Esophagus squamous epithelium (tissue), 5 donors: ENCODE measurements around the gene ANKRD23. TPM values are rescaled to one million over a fixed set of nuclear protein-coding genes. Genes with fewer than 3 reads are reported as not detected.

Source experiments
- DNase-seq: peaks from one replicate; lab custom pipeline; 2025; lab: John Stamatoyannopoulos, UW
- H3K27ac ChIP-seq, 4 donors: fragments of 200-600 bp; sonication (generic); one replicate each; pipeline ENCODE4 v1.5.1; 2016 to 2019; ENCODE audit warnings: mild to moderate bottlenecking in 1 of 4
- H3K27me3 ChIP-seq, 4 donors: fragments of 200-600 bp; sonication (generic); 1 replicate in 3 of 4; 2 replicates in 1 of 4; pipeline versions ENCODE4 v1.5.1 to v1.6.0; 2017 to 2021; ENCODE audit warnings: antibody characterized with exemption in 1 of 4
- H3K36me3 ChIP-seq, 3 donors: fragments of 200-600 bp; sonication (generic); one replicate each; pipeline ENCODE4 v1.5.1; 2016 to 2019
- H3K4me1 ChIP-seq, 3 donors: fragments of 200-600 bp; sonication (generic); one replicate each; pipeline ENCODE4 v1.5.1; 2017 to 2019
- H3K4me3 ChIP-seq, 4 donors: fragments of 200-600 bp; sonication (generic); 1 replicate in 3 of 4; 2 replicates in 1 of 4; pipeline ENCODE4 v1.5.1; 2016 to 2019; ENCODE audit warnings: mild to moderate bottlenecking in 2 of 4, moderate library complexity in 1 of 4
- H3K9me3 ChIP-seq, 3 donors: fragments of 200-600 bp; sonication (generic); one replicate each; pipeline ENCODE4 v1.5.1; 2016 to 2019
- POLR2A ChIP-seq, 4 donors: fragments of 450-650 bp; IDR thresholded peaks; one replicate each; pipeline ENCODE4 v1.6.1; 2017; ENCODE audit warnings: antibody characterized with exemption in 4 of 4, mild to moderate bottlenecking in 4 of 4, moderate library complexity in 3 of 4
- WGBS, 2 donors: methylation state at CpG; one replicate each; pipeline ENCODE4 v1.1.5; 2018; 5-methylcytosine and 5-hydroxymethylcytosine counted together
- intact Hi-C: fragments of 100-400 bp; cut with DNase I; formaldehyde crosslinking; loops from one replicate; pipeline ENCODE4 v1.15.0; 2022
- total RNA-seq, 4 donors: library from RNA; depleted of rRNA; stranded (reverse); fragments of >200 nt; gene quantifications; one replicate each; pipeline ENCODE4 v1.1.0, GENCODE V29; 2016
- TF ChIP-seq, protein P1 (sequence below), 6 experiments: fragments of 450-650 bp in 4 of 6; fragments of 200-600 bp in 2 of 6; sonication (generic) in 2 of 6; IDR thresholded peaks; one replicate each; pipeline ENCODE4 v1.5.1; 2016 to 2019; ENCODE audit warnings: antibody characterized with exemption in 6 of 6, mild to moderate bottlenecking in 4 of 6, moderate library complexity in 4 of 6
- donor health status: DM: yes; HTN: yes; CAD: no.

Gene ANKRD23
- total RNA-seq, 4 donors from 2014 or later = 1.00 to 3.4 (median 2.1) TPM

GRCh38 chr2:96888072-96889011 lies 44.5 kb upstream of the ANKRD23 start:
- intact Hi-C loops = no loop called here
- Histone ChIP-seq H3K9me3 (no peaks in the 10 kb centered on the region), H3K4me1 (peaks cover 69 to 100% (median 71%) of the 10 kb centered on the region in 3 donors), H3K27me3 (no peaks in the 10 kb centered on the region), H3K36me3 (no peaks in the 10 kb centered on the region), H3K4me3 (no peak overlapping the region), H3K27ac (peak overlapping the region; percentile 77 to 90 (median 82))
- no peak for DNase-seq
- 0 to 28% methylated on average over 1 to 7 of the region's 12 CpGs for WGBS, 2 donors
- TF ChIP-seq, protein P1, sequence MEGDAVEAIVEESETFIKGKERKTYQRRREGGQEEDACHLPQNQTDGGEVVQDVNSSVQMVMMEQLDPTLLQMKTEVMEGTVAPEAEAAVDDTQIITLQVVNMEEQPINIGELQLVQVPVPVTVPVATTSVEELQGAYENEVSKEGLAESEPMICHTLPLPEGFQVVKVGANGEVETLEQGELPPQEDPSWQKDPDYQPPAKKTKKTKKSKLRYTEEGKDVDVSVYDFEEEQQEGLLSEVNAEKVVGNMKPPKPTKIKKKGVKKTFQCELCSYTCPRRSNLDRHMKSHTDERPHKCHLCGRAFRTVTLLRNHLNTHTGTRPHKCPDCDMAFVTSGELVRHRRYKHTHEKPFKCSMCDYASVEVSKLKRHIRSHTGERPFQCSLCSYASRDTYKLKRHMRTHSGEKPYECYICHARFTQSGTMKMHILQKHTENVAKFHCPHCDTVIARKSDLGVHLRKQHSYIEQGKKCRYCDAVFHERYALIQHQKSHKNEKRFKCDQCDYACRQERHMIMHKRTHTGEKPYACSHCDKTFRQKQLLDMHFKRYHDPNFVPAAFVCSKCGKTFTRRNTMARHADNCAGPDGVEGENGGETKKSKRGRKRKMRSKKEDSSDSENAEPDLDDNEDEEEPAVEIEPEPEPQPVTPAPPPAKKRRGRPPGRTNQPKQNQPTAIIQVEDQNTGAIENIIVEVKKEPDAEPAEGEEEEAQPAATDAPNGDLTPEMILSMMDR (IDR thresholded peaks at IDR 0.05) = no peak
- no peak for TF ChIP-seq POLR2A (IDR thresholded peaks at IDR 0.05)

DNA sequence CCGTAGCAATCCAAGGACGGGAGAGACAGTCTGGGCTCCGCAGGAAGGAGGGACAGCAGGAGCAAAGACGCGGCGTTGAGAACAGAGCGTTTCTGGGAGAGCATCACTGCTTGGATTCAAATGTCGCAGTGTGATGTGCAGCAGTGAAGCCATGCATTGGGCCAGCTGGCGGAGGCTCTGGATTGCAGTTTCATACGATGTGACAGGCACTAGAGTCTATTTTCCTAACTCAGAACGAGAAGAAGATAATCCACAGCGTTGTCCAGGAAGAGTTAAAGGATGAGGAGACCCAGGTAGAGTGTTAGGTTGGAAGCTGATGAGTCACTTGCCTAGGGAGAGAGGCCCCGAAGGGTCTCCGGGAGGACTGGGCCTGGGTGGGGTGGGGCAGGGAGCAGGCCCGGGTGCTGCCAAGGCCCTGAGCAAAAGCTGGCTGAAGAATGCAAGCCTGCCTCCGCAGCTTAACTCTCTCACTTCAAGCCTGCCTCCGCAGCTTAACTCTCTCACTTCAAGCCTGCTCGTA lies 43.7 kb upstream of the ANKRD23 start:
- Histone ChIP-seq H3K4me3 (peak overlapping the region in 1 of 4 donors; percentile 25), H3K27me3 (no peaks in the 10 kb centered on the region), H3K4me1 (peaks cover 77 to 100% (median 79%) of the 10 kb centered on the region in 3 donors), H3K27ac (peak overlapping the region; percentile 77 to 90 (median 82)), H3K36me3 (no peaks in the 10 kb centered on the region), H3K9me3 (no peaks in the 10 kb centered on the region)
- WGBS, 2 donors = 31 to 49% methylated on average over 16 to 17 of the region's 18 CpGs
- TF ChIP-seq, protein P1 (IDR thresholded peaks at IDR 0.05) = no peak
- TF ChIP-seq POLR2A (IDR thresholded peaks at IDR 0.05) = no peak
- no peak for DNase-seq
- intact Hi-C loops = no loop called here

DNA sequence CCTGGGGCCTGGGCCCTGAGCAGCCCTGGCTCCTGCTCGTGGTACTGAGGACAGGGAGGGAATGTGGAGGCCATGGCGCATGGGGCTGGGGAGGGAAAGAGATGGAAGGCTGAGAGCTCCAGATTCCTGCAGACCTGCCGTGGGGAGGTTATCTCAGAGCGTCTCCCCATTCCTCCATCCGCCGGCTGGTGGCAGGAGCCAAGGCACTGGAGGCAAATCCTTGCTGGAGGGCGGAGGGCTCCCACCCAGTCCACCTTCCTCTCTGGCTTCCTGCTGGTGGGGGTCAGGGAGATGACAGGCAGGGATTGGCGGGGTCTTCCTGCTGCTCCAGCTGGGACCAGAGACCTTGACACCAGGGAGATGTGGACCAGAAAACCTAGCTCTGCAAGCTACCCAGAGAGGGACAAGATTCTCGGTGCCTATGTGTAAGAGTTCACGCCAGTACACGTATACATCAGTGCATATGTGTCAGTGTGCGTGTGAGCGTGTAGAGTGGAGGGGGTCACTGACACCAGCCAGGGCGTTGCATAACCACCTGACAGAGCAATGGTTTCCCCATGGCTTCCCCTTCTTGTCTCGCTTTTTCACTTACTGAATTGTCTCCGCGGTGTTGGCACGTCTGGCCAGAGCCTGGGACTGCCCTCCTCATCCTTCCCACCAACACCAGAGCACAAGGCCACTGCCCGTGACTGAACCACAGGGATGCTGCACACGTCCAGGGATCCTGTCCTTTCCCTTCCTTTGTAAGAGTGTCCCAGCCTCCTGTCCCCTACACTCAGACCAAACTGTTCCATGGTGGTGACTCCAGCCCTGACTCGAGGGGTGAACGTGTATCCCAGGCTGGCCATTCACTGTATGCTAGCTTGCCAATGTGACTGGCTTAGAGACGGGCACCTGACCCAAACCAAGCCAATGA lies 41.9 kb upstream of the ANKRD23 start:
- Histone ChIP-seq H3K4me1 (peaks cover 81 to 99% (median 85%) of the 10 kb centered on the region in 3 donors), H3K36me3 (no peaks in the 10 kb centered on the region), H3K27me3 (no peaks in the 10 kb centered on the region), H3K4me3 (no peak overlapping the region), H3K9me3 (no peaks in the 10 kb centered on the region), H3K27ac (peak overlapping the region; percentile 77 to 90 (median 82))
- DNase-seq = no peak
- WGBS, 2 donors = 80 to 90% methylated on average over 12 to 14 of the region's 23 CpGs
- no peak for TF ChIP-seq POLR2A (IDR thresholded peaks at IDR 0.05)
- TF ChIP-seq, protein P1 (IDR thresholded peaks at IDR 0.05) = no peak
- intact Hi-C loops = no loop called here

DNA sequence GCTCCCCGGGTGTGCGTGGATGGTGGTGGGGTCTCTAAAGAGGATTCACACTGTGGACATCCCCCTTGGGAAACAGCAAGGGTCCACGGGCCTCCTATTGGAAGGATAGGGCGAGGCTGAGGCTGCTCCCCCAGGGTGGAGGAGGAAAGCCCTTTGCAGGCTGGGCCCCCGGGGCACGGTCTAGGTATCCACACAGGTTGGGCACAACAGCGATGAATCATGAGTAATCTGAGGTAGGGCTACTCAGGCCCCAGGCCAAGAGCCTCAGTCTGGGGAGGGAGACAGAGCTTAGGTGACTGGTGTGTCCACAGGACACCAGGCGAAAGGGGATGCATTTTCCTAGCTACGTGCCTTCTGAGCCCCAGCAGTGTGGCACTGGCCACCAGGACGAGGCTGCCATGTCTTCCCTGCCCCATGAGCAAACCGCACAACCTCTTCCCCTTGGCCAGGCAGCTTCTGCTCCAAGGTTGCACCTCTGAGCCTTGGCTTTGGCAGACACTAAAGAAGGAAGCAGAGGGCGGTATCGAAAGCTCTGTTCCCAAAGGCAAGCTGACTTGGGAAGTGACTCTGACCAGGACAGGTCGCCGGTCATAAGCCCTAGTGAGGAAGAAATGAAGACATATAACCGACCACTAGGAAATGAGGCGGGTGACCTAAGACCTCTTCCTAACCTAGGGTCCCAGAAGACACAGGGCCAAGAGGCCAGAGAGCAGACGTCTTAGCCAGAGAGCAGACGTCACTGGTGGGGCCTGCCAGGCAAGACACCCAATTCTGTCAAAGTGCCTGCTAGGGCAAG lies 40.7 kb upstream of the ANKRD23 start:
- TF ChIP-seq POLR2A (IDR thresholded peaks at IDR 0.05) = no peak
- TF ChIP-seq, protein P1 (IDR thresholded peaks at IDR 0.05) = no peak
- peak overlapping the region in 2 of 4 donors; percentile 33 to 39 for H3K27ac ChIP-seq
- no peak overlapping the region for H3K4me3 ChIP-seq
- H3K4me1 ChIP-seq = peaks cover 75 to 87% (median 82%) of the 10 kb centered on the region in 3 donors
- intact Hi-C loops = no loop called here
- no peaks in the 10 kb centered on the region for H3K9me3 ChIP-seq
- DNase-seq = no peak
- no peaks in the 10 kb centered on the region for H3K27me3 ChIP-seq
- H3K36me3 ChIP-seq = no peaks in the 10 kb centered on the region
- WGBS, 2 donors = 56 to 81% methylated on average over 8 of the region's 19 CpGs
